GM21381 (cell line): ENCODE measurements around the gene TFDP2.
"Not testable (repeated sequence)": the region's sequence is repeated elsewhere in the genome, so short reads cannot be mapped to it uniquely, and the experiment has no call there.

ENCODE experiments used
- ATAC-seq: cut with Tn5 transposase; IDR thresholded peaks from one replicate; pipeline ENCODE4 v1.9.1; 2021; ENCODE audit warnings: mild to moderate bottlenecking, moderate library complexity; ENCODE audit not compliant: unreplicated experiment

The TFDP2 gene

GRCh38 chr3:141979050-141979671 is 170.2 kb downstream of the TFDP2 start:
- no peak for ATAC-seq

GRCh38 chr3:141974777-141975176 is 174.6 kb downstream of the TFDP2 start:
- not testable (repeated sequence) for ATAC-seq

- no peak for ATAC-seq
Observed at GRCh38 chr3:141972399-141972798, 176.9 kb downstream of the TFDP2 start.

- ATAC-seq, result no peak
Observed at GRCh38 chr3:141971571-141971970, 177.8 kb downstream of the TFDP2 start.

- no peak for ATAC-seq
Observed at GRCh38 chr3:141969711-141970110, 179.6 kb downstream of the TFDP2 start.

GRCh38 chr3:141965471-141965870 is 183.9 kb downstream of the TFDP2 start:
- no peak for ATAC-seq

- ATAC-seq, result no peak
Observed at GRCh38 chr3:141963301-141963700, 186.0 kb downstream of the TFDP2 start.

GRCh38 chr3:141960731-141961130 is 188.6 kb downstream of the TFDP2 start:
- no peak for ATAC-seq

GRCh38 chr3:141959589-141960554 is 189.5 kb downstream of the TFDP2 start:
- no peak for ATAC-seq

- ATAC-seq, result no peak
Observed at GRCh38 chr3:141955175-141955574, 194.2 kb downstream of the TFDP2 start.

- ATAC-seq, result no peak
Observed at GRCh38 chr3:141952611-141953010, 196.7 kb downstream of the TFDP2 start.

GRCh38 chr3:141950572-141951493 is 198.5 kb downstream of the TFDP2 start:
- no peak for ATAC-seq

- no peak for ATAC-seq
Observed at GRCh38 chr3:141949972-141950371, 199.4 kb downstream of the TFDP2 start.

- ATAC-seq, result no peak
Observed at GRCh38 chr3:141949399-141949798, 199.9 kb downstream of the TFDP2 start.

GRCh38 chr3:141945726-141946485 is 203.4 kb downstream of the TFDP2 start:
- no peak for ATAC-seq

- ATAC-seq, result no peak
Observed at GRCh38 chr3:141942006-141942405, 207.3 kb downstream of the TFDP2 start.

- ATAC-seq, result no peak
Observed at GRCh38 chr3:141941093-141941492, 208.3 kb downstream of the TFDP2 start.

- ATAC-seq, result no peak
Observed at GRCh38 chr3:141940194-141940776, 209.1 kb downstream of the TFDP2 start.

- ATAC-seq, result no peak
Observed at GRCh38 chr3:141939759-141940158, 209.6 kb downstream of the TFDP2 start.

- ATAC-seq, result no peak
Observed at GRCh38 chr3:141938011-141938500, 211.3 kb downstream of the TFDP2 start.
